Thoracic aorta (tissue), 2 donors: ENCODE data around the gene IFNAR1. TPM values are rescaled to one million over a fixed set of nuclear protein-coding genes. Genes with fewer than 3 reads are reported as not detected.

Experiments used
- ATAC-seq: fragments of 150-250 bp; one replicate; pipeline ENCODE4 v1.8.0; 2017; ENCODE audit warnings: low read depth; ENCODE audit not compliant: insufficient number of reproducible peaks, low FRiP score
- DNase-seq: peaks from one replicate; pipeline ENCODE4 v3.0.0-alpha.2; 2020; ENCODE audit warnings: low spot score
- H3K27ac ChIP-seq, 2 donors: fragments of 200-600 bp; sonication (generic); 1 replicate in 1 of 2; 2 replicates in 1 of 2; pipeline ENCODE4 v1.5.1; 2016; ENCODE audit warnings: mild to moderate bottlenecking in 2 of 2, moderate library complexity in 2 of 2
- H3K27me3 ChIP-seq: fragments of 200-600 bp; sonication (generic); replicated peaks from 2 replicates; pipeline ENCODE4 v1.6.0; 2016; ENCODE audit warnings: mild to moderate bottlenecking; ENCODE audit not compliant: insufficient read depth
- H3K36me3 ChIP-seq: fragments of 200-600 bp; sonication (generic); one replicate; pipeline ENCODE4 v1.5.1; 2016
- H3K4me1 ChIP-seq, 2 donors: fragments of 200-600 bp; sonication (generic); 1 replicate in 1 of 2; 2 replicates in 1 of 2; pipeline versions ENCODE4 v1.5.1 to v1.6.0; 2016; ENCODE audit warnings: low read depth in 2 of 2, mild to moderate bottlenecking in 1 of 2; ENCODE audit not compliant: control insufficient read depth in 1 of 2
- H3K4me3 ChIP-seq: fragments of 200-600 bp; sonication (generic); 2 replicates; pipeline ENCODE4 v1.5.1; 2016; ENCODE audit warnings: mild to moderate bottlenecking
- H3K9me3 ChIP-seq: fragments of 200-600 bp; sonication (generic); 2 replicates; pipeline ENCODE4 v1.5.1; 2016
- CTCF ChIP-seq: fragments of 200-600 bp; sonication (generic); IDR thresholded peaks from one replicate; pipeline ENCODE4 v1.5.1; 2019; ENCODE audit warnings: antibody characterized with exemption
- total RNA-seq, 2 donors: library from RNA; depleted of rRNA; stranded (reverse); fragments of >200 nt; gene quantifications; one replicate each; pipeline versions ENCODE4 v1.1.0 to v1.2.3, GENCODE V29; 2016

Gene IFNAR1
- total RNA-seq, 2 donors from 2014 or later = 31.3 to 61.9 TPM

- Histone ChIP-seq H3K4me3 (peak overlapping the region; percentile 100), H3K4me1 (peaks cover 20 to 30% of the 10 kb centered on the region in 2 donors), H3K36me3 (no peaks in the 10 kb centered on the region), H3K9me3 (no peaks in the 10 kb centered on the region), H3K27me3 (no peaks in the 10 kb centered on the region), H3K27ac (peak overlapping the region; percentile 98 to 99)
- peak; percentile 55 for ATAC-seq
- no peak for TF ChIP-seq CTCF
- DNase-seq = peak; percentile 54
Observed at GRCh38 chr21:33325222-33326067, 675 bp downstream of the IFNAR1 start.

GRCh38 chr21:33327326-33327725, 2.6 kb downstream of the IFNAR1 start:
- no peak overlapping the region for H3K27ac ChIP-seq
- no peak for DNase-seq
- TF ChIP-seq CTCF = no peak
- no peak for ATAC-seq
- no peaks in the 10 kb centered on the region for H3K36me3 ChIP-seq
- no peak overlapping the region for H3K4me3 ChIP-seq
- H3K4me1 ChIP-seq = peaks cover 20 to 30% of the 10 kb centered on the region in 2 donors
- H3K9me3 ChIP-seq = no peaks in the 10 kb centered on the region
- no peaks in the 10 kb centered on the region for H3K27me3 ChIP-seq

- Histone ChIP-seq H3K27ac (no peak overlapping the region), H3K4me3 (no peak overlapping the region), H3K9me3 (peaks cover 4% of the 10 kb centered on the region), H3K36me3 (no peaks in the 10 kb centered on the region), H3K27me3 (no peaks in the 10 kb centered on the region), H3K4me1 (peaks cover 20 to 30% of the 10 kb centered on the region in 2 donors)
- TF ChIP-seq CTCF = no peak
- ATAC-seq = no peak
- DNase-seq = no peak
Observed at GRCh38 chr21:33327792-33328433, 3.1 kb downstream of the IFNAR1 start.

GRCh38 chr21:33330726-33331125, 6.0 kb downstream of the IFNAR1 start:
- H3K36me3 ChIP-seq = no peaks in the 10 kb centered on the region
- DNase-seq (no peak), ATAC-seq (no peak)
- no peak overlapping the region for H3K4me3 ChIP-seq
- H3K9me3 ChIP-seq = peaks cover 8% of the 10 kb centered on the region
- TF ChIP-seq CTCF = no peak
- no peaks in the 10 kb centered on the region for H3K27me3 ChIP-seq
- H3K4me1 ChIP-seq = peaks cover 19 to 28% of the 10 kb centered on the region in 2 donors
- H3K27ac ChIP-seq = no peak overlapping the region

- Histone ChIP-seq H3K27ac (no peak overlapping the region), H3K27me3 (no peaks in the 10 kb centered on the region), H3K4me1 (peaks cover 7 to 13% of the 10 kb centered on the region in 2 donors), H3K4me3 (no peak overlapping the region), H3K9me3 (peaks cover 8% of the 10 kb centered on the region), H3K36me3 (no peaks in the 10 kb centered on the region)
- DNase-seq (no peak), ATAC-seq (no peak)
- no peak for TF ChIP-seq CTCF
Observed at GRCh38 chr21:33332143-33332542, 7.4 kb downstream of the IFNAR1 start.
